ENCODE data around the gene KTN1. TPM values are rescaled to one million over a fixed set of nuclear protein-coding genes. Genes with fewer than 3 reads are reported as not detected.

The KTN1 gene
- total RNA-seq, 1 experiment from 2014 or later: 25.1 TPM

DNA sequence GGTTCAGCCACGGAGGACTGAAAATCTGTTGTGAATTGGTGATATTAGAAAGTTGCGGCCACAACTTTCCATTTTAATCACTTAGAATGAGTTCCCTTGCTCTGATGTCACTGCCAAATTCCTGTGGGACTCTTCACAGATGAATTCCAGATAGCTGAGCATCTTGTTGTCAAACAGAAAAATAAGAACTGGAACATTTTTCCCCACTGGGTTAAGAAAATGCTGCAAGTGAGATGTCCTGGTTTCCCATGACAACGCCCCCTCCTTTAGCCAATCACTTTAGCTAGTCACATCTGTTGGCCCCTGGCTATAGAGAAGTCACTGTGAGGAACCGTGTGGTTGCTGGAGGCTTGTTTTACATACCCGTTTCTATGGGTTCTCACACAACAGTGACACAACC lies 135.9 kb downstream of the KTN1 start:
- no peak for DNase-seq (ENCODE audit: low spot score)

DNA sequence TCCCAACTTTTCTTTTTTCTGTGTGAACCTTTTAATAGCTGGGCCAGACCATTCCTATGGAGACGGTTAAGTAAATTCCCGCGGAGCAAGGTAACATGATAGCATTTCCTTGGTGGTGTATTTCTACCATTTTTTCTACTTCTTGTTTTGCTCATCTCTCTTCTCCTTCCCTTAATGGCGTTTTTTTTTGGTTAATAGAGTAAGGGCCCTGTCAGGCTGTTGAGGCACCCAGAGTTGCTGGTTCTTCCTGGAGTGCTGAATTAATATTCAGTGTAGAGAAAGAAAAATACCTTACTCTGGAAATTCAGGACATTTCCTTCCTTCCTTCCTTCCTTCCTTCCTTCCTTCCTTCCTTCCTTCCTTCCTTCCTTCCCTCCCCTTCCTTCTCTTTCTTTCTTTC lies 137.6 kb downstream of the KTN1 start:
- no peak for DNase-seq (ENCODE audit: low spot score)

DNA sequence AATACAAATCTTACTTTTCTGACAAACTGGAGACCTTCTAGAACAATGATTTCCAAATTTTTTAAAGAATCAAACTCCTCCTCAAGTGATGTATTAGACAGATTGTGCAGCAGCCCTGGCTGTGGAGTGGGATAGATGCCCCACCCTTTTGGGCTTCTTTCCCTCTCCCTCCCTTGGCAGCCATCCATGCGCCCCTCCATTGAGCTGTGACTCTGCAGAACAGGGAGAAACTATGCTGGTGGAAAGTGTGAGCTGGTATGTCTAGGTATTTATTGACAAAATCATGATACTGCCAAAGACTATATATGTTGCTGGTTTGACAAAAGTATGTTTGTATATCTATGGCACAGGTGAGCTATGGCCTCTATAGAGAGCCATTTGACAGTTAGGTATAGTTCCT lies 138.5 kb downstream of the KTN1 start:
- no peak for DNase-seq (ENCODE audit: low spot score)

DNA sequence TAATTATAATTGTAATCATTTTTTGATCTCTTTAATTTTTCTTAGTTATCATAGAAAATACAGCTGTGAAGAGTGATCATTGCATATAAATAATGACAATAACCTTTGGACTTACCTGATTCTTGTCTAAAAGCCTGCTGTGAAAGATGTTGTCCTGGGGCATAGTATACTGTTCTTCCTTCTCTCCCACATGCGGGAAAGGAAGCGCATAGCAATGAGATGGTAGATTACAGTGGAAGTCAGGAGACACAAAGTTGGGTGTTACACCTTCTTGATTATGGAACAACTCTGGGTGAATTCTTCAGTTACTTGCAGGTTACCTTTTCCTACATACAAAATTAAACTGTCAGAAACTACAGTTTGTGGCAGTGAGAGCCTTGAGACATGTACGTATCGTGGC lies 140.8 kb downstream of the KTN1 start:
- DNase-seq (ENCODE audit: low spot score): no peak

DNA sequence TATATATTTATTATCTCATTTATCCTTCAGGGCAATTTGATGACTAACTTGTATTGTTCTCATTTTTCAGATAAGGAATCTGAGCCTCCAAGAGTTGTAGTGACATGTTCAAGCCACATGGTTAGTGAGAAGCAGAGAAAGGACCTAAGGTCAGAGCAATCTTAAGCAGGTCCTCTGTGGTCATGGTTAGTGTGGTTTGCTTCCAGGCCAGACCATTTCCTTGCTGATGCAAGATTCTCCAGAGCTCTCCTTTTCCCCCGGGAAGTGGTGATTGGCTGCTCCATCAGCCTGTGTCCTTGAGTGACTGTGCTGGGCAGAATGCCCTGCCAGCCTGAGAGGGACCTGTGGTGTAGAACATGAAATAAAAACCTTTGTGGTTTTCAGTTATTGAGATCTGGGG lies 141.3 kb downstream of the KTN1 start:
- DNase-seq (ENCODE audit: low spot score): peak; percentile 3

DNA sequence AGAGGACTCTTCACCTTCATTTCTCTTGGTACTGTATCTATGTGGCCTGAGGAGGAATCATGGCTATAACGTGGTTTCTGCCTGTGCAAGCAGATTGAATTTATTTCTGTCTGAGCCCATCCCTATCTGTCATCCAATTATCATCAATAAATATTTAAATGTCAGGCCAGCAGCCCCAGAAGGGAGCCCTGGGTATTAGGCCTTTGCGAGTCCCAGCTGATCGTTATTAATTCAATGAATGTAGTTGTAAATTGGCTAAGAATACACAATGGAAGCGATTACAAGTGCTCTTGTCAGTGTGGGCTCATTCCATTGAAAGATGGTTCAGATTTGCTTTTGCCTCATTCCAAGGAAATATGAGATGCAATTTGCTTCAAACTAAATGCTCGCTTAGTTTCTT lies 142.0 kb downstream of the KTN1 start:
- no peak for DNase-seq (ENCODE audit: low spot score)

DNA sequence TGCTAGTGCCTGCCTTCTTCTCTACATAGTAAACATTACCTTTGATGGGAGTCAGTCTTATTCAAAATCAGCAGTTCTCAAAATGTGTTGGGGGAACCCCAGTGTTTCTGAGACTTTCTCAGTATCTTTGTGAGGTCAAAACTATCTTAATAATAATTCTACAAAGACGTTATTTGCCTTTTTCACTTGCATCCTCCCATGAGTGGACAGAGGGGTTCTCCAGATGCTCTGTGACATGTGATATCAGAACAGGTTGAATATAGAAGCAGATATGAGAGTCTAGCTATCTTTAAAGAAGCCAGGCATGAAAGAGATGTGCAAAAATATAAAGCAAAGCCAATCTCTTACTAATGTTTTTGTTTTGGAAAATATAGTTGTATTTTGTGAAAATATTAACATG lies 144.7 kb downstream of the KTN1 start:
- no peak for DNase-seq (ENCODE audit: low spot score)

DNA sequence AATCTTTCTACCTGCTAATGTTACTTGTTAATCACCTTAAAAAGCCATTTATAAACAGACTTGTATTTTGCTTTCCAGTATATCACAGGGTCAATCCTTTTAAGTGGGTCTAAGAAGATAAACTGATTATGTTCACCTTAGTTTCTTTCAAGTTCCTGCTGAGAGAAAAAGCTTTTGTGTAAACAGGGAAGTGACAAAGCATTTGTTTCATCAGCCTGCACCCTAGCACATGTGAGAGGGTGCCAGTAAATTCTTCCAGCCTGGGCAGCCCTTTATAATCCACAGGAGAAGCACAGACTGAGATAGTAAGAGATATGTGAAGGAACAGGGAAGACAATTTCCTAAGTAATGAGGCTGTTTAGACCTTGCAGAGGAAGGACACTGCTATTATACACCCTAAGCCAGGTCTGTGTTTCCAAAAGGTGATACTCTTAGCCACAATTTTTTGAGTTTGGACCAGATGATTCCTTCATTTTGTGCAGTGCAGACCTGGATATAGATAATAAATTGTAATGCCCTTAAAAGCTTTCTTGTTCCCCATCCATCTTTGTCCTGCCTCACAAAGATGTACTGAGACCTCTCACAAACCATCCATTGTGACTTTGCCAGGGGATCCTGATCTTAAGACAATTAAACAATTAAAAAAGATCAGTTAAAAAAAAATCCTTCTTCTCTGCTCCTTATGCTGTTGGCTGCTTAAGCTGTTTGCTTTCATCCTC lies 150.7 kb downstream of the KTN1 start:
- no peak for DNase-seq (ENCODE audit: low spot score)

DNA sequence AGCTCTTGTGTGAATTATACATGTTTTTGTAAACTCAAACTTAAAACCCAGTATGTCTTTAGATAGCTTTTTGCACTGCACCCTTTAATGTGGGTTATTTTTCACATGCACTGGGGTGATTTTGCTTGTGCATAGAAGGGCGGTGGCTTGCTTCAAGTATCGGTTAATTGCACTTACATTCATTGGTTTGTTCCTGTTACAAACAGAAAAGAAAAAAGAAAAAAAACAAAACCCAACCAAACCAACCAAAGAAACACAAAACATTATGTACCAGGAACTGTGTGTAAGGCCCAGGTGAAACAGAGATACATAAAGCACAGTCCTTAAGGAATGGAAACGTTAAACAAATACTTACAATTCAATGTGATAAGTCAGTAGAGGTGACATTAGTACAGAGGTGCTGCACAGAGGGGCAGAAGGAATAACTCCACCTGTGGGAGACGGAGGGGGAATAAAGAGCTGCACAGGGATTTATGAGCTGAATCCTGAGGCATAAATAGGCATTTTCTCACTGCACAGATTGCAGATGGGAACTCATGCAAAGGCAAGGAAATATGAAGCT lies 151.4 kb downstream of the KTN1 start:
- DNase-seq (ENCODE audit: low spot score): no peak

DNA sequence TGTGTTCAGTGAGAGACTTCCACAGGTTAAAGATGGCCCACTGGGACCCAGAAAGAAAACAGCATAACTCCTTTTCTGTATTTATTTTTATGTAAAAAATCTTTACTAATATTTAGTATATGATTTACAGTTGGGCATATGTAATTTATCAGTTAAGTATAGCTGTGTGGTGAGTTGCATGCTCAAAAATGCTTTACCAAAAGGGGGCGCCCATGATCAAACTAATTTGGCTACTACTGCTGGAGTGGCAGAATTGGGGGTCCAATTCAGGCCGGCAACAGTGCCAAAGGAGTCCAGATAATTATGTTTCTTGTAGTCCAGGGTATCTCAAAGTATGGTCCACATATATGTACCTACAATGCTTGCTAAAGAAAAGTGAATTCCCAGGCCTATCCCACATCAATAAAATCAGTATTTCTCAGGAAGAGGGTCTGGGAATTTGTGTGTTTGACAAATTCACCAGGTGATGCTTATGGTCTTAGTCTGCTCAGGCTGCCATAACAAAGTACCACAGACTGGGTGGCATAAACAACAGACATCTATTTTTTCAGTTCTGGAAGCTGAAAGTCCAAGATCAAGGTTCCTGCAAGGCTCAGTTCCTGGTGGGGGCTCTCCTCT lies 152.0 kb downstream of the KTN1 start:
- peak; percentile 45 for DNase-seq (ENCODE audit: low spot score)

DNA sequence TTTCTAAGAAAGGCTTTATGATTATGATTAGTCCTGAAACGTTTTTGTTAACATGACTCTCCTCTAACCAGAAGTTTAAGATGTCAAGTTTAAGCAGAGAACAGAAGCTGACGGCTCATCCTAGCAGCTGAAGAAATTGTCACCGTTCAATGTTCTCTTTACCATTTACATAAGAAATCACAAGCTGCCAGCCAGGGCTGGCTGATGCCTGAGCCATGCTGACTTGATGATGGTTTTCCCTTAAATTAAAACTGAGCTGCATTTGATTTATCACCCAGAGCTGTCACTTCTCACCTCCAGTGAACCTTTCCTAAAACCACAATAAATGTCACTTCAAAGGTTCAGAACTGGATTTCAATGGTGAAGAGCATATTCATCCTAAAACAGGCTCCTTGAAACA lies 153.6 kb downstream of the KTN1 start:
- DNase-seq (ENCODE audit: low spot score): peak; percentile 9

Small RNA genes lying within 50 kb of the gene (small RNA-seq; reads per million reads assigned to genes)
- gene RF00019: not detected

Other genes with a start within 250 kb of the KTN1 start
- gene ATG14, start 168.4 kb upstream of the KTN1 start, total RNA-seq (2014; rRNA removed; shearing (Covaris generic)): 3.1 and 3.5 TPM in 2 replicates
- not detected in 2 replicates for gene TBPL2, start 139.6 kb upstream of the KTN1 start, total RNA-seq (2014; rRNA removed; shearing (Covaris generic))

All from HT-29 (cell line).